HG02763 (cell line): ENCODE measurements around the gene NAA60.
"Not testable (repeated sequence)": the region's sequence is repeated elsewhere in the genome, so short reads cannot be mapped to it uniquely, and the experiment has no call there.

Experiments used
- ATAC-seq: cut with Tn5 transposase; IDR thresholded peaks from one replicate; pipeline ENCODE4 v1.9.1; 2021; ENCODE audit warnings: mild to moderate bottlenecking, moderate library complexity; ENCODE audit not compliant: unreplicated experiment

NAA60 gene

GRCh38 chr16:3503523-3503922 is 60.0 kb downstream of the NAA60 start:
- ATAC-seq, result no peak

GRCh38 chr16:3508736-3509135 is 65.3 kb downstream of the NAA60 start:
- no peak for ATAC-seq

DNA sequence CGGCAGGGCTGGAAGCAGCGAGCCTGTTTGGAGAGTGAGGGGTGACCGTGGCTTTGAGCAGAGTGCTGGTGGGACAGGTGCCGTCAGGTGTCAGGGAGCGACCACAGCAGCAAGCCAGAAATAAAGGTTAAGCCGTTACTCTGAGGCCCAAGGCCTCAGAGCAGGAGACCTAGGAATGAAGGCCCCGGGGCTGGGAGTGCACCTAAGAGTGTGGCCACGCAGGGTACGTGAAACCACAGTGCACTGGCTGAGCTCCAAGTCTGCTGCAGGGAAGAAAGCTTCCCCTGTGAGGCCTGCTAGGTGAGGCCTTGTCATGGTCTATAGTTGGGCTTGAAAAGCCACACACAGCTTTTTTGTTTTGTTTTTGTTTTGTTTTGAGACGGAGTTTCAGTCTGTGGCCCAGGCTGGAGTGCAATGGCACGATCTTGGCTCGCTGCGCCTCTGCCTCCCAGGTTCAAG is 66.0 kb downstream of the NAA60 start:
- no peak for ATAC-seq

GRCh38 chr16:3510416-3510815 is 66.9 kb downstream of the NAA60 start:
- ATAC-seq, result no peak

- ATAC-seq, result no peak
These were observed 68.1 kb downstream of the NAA60 start for GRCh38 chr16:3511286-3512180.

DNA sequence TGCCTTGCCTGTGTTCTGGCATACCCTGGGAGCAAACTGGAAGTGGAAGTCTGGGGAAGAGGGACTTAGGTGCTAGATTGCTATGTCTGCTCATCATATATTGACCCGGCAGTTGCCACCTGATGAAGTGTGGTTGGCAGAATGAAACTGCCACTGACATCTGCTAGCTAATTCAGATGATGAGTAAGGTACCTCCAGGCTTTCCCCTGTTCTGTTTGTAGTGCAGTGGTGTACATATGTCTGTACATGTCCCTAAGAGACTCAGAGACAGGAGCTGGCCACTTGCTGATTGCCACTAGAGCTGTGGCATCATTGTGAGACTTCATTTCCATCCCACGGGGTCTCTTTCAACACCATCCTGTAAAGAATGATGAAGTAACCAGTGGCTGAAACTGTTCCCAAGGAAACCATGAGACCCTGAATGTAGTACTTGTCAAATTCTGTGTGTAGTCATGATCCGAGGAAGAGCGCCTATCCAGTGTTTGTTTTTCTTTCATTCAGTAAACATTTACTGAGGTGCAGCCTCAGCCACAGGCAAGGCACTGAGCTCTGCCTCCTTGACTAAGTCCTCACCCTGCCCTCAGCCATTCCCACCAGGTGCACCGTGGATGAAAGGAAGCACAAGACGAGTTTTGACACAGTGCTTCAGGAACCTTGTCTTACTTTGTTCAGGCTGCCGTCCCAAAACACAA is 70.6 kb downstream of the NAA60 start:
- no peak for ATAC-seq

DNA sequence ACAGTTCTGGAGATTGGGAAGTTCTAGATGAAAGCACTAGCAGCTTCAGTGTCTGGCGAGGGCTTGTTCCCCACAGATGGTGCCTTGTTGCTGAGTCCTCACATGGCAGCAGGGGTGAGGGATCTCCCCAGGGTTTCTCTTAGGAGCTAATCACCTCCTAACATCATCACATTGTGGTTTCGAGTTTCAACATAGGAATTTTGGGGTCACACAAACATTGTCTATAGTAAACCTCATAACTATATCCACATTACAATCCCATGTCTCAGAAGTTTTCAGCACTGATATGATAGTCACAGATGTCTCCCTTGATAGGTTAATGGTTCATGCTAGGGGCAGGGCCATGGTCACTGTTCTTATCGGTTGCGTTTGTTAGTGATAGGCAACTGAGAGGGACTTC is 71.1 kb downstream of the NAA60 start:
- ATAC-seq, result no peak

GRCh38 chr16:3515897-3516296 is 72.4 kb downstream of the NAA60 start:
- ATAC-seq, result no peak

DNA sequence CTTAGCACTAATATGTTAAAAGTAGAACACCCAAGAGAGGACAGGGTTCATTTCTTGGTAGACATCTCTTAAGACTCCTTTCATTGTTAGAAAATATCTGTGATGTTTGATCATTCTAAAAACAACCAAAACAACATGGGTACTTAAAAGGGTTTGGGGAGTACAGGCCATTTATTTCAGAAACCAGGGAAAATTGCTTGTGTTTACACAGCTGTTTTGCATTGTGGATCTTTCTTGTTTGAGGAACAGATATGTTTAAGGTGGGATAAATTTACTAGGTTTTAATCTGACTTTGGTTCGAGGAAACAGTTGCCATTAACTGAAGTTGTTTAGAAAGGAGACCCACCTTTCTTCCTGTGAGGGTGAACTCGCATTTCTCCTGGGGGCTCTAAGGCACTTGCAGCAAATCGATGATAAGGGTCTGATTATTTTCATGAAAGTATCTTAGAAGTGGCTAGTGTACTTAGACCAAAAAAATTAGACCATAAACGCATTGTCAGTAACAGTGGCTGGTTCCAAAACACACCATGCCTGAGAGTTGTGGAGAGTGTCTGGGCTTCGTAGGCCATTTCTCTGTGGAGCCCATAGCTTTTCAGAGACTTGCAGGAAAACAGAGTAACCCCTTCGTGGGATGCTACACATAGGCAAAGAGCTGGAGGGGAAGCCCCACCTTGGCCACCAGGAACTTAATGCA is 75.0 kb downstream of the NAA60 start:
- no peak for ATAC-seq

DNA sequence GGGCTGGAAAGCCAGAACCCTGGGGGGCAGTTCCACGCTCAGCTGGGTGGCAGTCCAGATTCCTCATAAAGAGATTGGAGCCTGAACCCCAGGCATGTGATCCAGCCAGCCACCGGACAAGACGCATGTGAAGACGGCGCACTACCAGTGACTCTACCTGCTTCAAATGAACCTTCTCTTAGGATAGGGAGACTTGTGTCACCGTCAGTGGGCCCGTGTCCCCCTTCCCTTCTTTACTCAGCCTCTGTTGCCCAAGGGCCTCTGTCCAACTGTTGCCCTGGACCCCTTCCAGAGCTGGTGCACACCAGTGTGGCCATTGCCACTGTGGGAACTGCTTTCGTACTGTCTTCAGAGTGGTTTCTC is 75.5 kb downstream of the NAA60 start:
- ATAC-seq, result no peak

DNA sequence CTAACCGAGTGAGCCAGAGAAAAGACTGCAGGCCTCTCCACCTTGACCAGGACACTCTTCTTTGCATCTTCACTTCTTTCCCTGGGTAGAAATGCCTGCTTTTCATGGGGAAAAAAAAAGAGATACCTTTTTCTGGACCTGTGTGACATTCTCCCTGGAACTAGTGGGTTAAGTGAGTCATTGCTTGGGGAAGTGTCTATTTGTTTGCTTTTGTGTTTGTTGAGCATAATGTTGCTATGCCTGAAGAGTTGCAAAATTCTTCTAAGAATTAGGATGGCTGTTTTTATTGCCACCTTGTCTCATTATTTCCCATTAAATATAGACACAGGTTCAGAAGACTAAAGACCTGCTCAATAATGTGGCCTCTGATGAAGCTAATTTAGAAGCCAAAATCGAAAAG is 76.1 kb downstream of the NAA60 start:
- no peak for ATAC-seq

GRCh38 chr16:3520413-3520812 is 76.9 kb downstream of the NAA60 start:
- no peak for ATAC-seq

DNA sequence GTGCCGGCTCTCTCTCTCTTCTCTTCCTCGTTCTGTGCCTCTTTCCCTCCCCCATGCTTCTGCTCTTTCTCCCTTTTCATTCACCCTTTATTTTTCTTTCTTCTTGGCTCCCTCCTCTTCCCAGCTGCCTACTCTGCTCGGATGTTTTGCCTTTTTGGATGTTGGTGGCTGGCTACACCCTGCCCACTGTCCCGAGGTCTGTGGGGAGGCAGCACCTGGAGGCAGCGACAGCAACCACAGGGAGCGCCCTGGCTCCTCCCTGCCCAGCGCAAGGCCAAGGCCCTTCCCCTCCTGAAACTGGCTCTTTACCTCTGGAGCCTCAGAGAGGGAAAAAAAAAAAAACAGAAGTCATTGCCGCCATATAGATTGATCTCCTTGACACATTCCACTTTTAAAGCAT is 77.4 kb downstream of the NAA60 start:
- no peak for ATAC-seq

DNA sequence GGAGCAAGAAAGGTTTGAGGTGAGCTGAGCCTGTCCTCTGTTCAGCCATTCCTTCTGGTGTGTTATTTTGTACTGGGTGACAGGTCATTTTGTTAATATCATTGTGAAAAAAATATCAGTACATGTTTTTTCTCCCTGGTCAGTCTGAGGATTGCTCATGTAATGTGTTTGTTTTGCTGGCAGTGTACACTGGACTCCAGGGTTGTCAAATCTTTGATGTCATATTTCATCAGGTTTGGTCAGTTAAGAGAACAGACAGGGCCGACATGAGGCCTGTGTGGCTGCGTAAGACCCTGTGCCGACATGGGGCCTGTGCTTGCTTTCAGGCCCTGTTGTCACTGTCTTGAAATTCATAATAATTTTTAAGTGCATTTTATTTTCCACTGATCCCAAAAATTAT is 79.8 kb downstream of the NAA60 start:
- ATAC-seq, result no peak

GRCh38 chr16:3525951-3526350 is 82.5 kb downstream of the NAA60 start:
- ATAC-seq, result no peak

- ATAC-seq, result not testable (repeated sequence)
These were observed 83.8 kb downstream of the NAA60 start for GRCh38 chr16:3527216-3527829.

- ATAC-seq, result no peak
These were observed 84.9 kb downstream of the NAA60 start for GRCh38 chr16:3528406-3528805.

DNA sequence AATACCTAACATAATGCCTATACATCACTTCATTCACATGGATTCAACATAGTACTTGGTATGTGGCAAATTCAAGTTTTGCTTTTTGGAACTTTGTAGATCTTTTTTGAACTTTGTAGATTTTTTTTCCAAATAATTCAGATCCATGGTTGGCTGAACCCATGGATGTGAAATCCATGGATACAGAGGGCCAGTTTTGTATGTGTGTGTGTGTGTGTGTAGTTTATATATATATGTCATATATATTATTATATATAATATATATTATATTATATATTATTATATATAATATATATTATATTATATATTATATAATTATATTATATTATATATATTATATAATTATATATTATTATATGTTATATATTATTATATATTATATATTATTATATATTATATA is 85.7 kb downstream of the NAA60 start:
- ATAC-seq, result no peak

- no peak for ATAC-seq
These were observed 87.0 kb downstream of the NAA60 start for GRCh38 chr16:3530371-3530914.

- no peak for ATAC-seq
These were observed 89.3 kb downstream of the NAA60 start for GRCh38 chr16:3532741-3533140.

DNA sequence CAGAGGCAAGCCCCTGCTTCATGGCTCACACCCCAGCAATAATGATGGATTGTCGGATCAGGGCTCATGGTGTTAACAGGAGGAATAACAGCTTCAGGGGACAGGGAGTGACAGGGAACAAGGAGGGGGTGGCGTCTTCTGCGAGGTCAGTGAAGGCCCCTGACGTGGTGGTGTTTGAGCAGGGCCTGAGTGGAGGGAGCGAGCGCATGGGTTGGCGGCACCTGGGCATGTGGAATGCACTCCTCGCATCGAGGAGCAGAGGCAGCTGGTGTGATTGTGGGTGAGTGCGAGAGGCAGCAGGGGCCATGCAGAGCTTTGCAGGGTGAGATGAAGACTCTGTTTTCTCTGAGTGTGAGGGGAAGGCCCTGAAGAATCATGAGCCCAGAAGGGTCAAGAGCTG is 90.6 kb downstream of the NAA60 start:
- ATAC-seq, result no peak
